GM21423 (cell line): ENCODE data around the gene GGTLC2.
"Not testable (repeated sequence)": the region's sequence is repeated elsewhere in the genome, so short reads cannot be mapped to it uniquely, and the experiment has no call there.

Experiments used
- ATAC-seq: cut with Tn5 transposase; IDR thresholded peaks from one replicate; pipeline ENCODE4 v1.9.1; 2021; ENCODE audit warnings: mild to moderate bottlenecking, moderate library complexity; ENCODE audit not compliant: unreplicated experiment

Gene GGTLC2

DNA sequence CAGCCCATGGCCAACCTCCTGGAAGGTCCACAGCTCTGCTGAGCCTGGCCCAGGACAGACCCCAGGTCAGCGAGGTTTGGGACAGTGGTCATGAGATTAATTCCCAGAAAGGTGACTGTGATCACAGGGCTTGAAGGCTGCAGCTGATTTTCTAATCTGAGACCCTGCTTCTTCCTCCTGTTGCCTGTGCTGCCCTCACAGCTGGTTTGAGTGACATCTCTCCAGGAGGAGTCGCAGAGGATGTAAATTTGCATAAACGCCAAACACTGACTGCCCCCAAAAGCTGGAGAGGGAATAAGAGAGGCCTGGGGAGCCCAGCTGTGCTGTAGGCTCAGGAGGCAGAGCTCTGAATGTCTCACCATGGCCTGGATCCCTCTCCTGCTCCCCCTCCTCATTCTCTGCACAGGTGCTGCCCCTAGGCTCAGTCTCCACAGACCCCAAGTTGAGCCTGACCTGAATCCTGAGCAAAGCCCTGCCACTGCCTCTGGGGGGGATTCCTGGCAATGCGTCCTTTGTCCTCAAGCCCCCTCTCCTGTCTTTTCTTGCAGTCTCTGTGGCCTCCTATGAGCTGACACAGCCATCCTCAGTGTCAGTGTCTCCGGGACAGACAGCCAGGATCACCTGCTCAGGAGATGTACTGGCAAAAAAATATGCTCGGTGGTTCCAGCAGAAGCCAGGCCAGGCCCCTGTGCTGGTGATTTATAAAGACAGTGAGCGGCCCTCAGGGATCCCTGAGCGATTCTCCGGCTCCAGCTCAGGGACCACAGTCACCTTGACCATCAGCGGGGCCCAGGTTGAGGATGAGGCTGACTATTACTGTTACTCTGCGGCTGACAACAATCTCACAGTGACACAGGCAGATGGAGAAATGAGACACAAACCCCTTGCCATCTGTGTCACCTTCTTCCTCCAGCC is 23.8 kb downstream of the GGTLC2 start:
- no peak for ATAC-seq

DNA sequence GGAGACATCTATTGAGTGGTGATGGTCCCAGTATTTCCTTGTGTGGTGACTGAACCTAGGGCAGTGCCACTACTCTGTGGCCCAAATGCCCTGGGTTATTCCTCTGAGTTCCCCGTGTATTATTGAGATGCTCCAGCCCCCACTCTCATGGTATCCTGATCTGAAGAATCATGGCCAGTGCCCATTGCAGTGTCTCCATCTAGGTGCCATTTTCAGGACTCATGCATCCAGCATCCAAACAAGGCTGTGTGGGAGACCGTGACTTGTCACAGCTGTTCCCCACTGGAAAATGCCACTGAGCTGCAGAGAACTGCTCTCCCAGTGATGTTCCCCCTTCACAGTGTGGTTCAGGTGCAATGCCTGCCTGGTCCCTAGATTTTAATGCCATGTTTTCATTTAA is 24.7 kb downstream of the GGTLC2 start:
- ATAC-seq, result no peak

DNA sequence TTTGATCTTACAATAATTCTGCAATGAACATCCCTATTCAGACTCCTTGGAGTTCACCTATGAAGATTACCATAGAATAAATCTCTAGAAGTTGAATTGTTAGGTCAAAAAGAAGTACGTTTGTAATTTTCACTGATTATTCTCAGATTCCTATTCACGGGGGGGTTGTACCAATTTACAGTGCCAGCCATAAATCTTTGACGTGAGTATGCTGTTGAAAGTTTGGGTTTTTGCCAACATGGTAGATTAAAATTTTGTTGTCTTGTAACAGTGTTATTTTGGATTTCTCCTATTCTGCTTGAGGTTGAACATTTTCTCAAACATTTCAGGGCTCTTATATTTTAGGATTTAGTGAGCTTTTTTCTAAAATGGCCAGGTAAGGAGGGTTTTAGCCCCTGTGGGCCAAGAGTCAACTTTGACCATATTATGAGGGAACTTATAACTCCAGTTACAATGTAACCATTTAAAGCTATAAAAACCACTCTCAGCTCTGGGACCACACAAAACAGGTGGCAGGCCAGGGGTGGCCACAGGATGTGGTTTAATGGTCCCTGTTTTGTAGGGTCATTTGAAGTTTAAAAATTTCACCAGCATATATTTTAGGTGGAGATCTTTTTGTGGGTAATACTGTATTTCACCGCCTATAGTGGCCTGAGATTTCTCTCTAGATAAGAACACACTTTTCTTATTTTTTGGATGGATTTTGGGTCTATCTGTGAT is 25.8 kb downstream of the GGTLC2 start:
- ATAC-seq, result no peak

DNA sequence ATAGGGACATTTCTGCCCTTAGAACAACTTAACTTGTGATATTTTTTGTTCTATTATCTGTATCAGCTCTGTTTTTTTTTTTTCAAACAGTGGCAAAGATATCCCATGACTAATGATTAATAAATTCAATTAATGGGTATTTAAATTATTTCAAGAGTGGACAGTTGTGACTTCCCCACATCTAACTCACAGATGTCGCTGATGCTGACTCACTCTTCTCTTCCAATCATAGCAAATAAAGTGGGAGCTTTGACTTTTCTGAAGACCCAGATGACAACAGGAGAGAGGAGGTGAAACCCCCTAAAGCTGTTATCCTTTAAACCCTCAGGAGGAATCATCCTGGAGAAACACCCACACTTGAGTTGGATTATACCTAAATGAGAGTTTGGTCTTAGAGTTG is 27.1 kb downstream of the GGTLC2 start:
- no peak for ATAC-seq

DNA sequence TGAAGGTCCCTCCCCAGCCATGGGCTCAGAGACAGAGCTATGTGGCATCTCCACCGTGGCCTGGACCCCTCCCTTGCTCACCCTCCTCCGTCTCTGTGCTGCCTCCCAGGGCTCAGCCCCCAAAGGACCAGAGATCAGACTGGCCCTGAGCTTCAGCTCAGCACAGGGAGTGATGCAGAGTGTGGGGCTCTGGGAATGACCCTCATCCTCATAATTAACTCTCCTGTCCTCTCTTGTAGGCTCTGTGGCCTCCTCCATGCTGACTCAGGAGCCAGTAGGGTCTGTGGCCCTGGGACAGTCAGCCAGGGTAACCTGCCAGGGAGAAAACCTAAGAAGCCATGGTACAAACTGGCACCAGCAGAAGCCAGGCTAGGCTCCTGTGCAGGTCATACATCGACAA is 28.7 kb downstream of the GGTLC2 start:
- no peak for ATAC-seq

DNA sequence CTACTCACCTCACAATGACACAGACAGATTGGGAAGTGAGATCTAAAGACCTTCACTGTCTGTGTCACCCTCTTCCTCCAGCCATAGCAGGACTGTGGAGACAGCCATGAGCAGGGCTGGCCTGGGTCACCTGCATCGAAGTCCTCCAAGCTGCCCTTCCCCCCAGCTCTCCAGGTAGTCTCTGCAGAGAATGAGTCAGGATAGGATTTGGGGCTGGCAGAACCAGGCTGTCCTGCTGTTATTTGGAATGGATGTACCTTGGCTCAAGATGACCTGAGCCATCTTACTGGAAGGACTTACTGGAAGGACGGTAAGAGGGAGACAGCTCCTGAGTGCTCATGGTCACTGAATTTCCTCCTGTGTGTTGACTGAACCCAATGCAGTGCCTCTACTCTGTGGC is 29.2 kb downstream of the GGTLC2 start:
- no peak for ATAC-seq

DNA sequence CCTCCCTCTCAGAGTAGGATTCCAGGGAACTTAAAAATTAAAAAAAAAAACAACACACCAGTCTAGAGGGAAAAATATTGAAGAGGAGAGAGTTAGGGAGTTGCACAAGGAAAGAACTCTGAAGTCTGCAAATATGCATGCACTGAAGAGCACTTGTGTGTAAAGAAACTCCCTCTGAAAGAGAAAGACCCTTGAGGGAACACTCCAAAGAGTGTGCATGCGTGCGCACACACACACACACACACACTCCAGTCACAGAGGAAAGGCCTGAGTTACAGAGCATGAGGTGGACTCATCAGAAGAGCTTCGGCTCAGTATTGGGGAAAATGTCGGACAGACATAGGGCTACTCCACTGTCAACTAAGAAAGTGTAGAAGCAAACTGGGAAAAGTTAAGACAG is 30.1 kb downstream of the GGTLC2 start:
- no peak for ATAC-seq

DNA sequence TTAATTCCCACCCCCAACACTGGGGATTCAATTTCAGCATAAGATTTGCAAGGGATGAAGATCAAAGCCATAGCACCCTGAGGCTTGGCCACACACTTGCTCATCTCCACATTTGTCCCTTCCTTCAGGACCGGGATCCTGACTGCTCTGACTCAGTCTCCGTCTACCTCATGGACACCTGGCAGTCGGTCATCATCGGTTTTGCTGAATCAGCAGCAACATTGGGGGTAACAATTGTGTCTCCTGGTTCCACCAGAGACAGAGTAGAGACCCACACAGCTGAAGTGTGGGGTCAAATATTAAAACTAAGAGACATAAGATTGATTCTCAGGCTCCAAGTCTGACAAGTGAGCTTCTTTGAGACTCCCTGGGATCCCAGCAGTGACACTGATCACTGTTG is 34.6 kb downstream of the GGTLC2 start:
- no peak for ATAC-seq

DNA sequence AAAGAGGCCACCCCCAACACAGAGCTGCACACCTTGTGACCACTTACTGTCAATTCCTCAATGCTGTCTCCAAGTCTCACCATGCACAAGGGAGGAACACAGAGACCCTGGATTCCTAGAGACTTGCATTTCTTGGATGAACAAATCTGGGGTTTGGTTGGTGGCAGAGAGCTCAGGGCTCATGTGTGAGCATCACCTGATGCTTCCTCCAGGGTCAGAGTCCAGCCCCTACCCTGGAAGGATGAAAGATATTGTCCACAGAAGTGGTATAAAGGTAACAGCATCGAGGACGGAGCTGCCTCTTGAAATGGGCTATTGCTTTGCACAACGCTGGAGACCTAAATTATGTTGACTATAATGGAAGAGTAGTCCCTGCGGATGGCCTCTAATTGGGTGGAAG is 36.0 kb downstream of the GGTLC2 start:
- no peak for ATAC-seq

DNA sequence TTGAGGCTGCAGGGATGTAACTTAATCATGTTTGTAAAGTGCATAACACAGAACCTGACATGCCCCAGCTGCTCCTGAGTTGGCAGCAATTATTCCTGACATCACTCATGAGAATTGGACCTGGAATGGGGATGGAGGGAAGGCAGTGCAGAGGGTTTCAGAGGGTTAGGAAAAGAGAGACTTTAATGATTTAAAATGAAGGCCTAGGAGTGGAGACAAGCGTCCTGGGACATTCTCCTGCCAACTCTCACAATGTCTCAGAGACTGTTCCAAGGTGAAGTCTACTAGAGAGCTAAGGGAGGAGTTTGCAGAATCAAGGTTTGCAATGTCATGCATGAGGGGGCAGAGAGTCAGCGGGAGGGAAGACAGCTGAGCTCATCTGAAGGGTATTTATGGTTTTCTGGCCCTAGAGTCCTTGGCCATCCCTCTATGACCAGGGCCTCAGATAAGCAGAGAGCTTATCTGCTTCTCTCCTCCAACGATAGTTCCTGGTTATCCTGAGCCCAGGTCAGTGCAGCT is 36.9 kb downstream of the GGTLC2 start:
- ATAC-seq, result no peak

DNA sequence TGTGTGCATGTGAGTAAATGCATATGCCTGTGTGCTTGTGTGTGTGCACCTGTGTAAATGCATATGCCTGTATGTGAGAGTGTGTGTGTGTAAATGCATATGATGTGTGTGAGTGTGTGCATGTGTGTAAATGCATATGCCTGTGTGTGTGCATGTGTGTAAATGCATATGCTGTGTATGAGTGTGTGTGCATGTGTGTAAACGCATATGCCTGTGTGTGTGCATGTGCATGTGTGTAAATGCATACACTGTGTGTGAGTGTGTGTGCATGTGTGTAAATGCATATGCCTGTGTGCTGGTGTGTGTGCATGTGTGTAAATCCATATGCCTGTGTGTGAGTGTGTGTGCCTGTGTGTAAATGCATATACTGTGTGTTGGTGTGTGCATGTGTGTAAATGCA is 37.8 kb downstream of the GGTLC2 start:
- no peak for ATAC-seq

DNA sequence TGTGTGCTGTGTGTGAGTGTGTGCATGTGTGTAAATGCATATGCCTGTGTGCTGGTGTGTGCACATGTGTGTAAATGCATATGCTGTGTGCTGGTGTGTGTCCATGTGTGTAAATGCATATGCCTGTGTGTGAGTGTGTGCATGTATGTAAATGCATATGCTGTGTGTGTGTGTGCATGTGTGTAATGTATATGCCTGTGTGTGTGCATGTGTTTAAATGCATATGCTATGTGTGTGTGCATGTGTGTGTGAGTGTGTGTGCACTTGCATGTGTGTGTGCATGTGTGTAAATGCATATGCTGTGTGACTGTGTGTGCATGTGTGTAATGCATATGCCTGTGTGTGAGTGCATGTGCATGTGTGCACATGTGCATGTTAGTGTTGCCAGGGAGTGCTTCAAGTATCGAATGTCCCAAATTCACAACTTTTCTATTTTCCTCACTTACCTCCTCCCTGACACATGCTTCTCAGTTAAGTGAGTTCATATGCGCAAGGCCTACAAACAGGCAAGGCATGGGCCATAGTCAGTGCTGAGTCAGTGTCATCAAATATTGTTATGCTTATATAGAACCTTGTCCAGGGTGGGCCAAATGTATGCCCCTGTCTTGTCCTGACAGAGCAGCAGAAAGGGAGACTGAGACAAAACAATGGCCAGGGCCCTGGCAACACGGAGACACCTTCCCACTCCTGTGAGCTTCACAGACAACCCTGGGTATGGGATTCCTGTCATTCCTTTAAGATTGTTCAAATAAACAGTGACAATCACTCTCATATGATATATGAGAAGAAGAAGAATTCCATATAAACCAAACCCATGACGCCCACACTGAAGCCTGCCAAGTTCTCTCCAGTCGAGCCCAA is 38.6 kb downstream of the GGTLC2 start:
- ATAC-seq, result no peak

DNA sequence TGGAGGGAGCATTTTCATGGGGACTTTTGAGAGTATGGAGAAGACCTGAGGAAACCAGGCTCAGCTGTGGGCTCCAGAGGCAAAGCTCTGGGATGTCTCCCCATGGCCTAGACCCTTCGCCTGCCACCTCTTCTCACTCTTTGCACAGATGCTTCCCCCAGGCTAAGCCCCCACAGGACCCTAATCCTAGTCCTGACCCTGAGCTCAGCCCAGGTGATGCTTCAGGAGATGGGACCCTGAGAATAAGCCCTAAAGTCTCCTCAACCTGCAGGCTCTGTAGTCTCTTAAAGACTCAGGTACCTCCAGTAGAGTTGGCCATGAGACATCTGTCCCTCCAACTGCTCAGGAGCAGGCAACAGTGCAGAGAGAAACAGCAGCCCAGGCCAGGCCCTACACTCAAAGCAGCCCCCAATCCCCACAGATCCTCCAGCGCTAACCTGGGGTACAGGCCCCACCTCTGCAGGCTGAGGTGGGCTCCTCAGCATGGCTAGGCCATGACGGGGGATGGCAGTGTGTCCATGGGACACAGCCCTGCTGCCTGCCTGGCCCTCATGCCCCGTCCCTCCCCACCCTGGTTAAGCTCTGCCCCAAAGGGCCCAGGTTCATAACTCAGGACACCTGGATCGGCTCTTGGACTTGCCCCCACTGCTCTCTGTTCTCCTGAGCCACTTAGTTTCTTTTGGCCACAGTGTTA is 39.4 kb downstream of the GGTLC2 start:
- ATAC-seq, result no peak

DNA sequence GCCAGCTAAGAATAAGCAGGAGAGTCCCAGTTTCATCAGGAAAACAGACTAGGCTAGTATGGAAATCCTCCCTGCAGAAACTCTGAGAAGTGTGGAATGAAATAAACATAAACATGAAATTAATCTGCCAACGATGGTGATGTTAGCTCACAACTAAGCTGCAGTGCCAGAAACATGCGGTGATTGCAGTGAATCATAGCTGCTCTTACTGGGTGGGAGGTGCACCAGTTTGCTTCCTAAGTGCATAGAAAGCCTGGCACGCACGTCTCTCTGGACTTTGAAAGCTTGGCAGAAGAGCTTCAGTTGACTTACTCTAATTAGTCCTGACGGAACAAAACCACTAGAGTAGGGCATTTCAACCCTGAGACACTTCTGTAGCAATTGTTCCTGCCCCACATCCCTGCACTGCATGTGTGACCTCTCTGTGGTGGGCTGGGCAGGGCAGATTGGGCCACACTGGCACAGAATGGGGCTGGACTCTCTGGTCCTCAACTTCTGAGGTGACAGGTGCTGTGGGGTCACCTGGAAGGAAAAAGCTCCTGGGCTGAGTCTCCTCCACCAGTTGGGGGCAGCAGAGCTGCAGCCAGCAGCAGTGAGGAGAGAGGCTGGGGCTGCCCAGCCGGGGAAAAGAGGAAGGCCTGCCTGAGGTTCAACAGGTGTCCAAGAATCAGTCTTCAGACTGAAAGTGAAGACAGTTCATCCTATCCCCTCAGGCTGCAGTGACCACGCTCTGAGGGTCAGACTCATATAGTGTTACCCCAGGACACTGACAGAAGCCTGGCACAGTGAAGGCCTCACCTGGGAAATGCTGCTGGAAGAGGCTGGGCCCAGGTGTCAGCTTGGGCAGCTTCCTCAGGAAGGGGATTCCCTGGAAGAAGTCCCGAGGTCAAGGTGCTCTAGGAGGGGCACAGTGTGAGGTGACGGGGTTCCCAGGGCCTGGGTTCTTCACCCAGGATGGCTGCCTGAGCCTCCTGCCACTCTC is 40.5 kb downstream of the GGTLC2 start:
- ATAC-seq, result no peak

DNA sequence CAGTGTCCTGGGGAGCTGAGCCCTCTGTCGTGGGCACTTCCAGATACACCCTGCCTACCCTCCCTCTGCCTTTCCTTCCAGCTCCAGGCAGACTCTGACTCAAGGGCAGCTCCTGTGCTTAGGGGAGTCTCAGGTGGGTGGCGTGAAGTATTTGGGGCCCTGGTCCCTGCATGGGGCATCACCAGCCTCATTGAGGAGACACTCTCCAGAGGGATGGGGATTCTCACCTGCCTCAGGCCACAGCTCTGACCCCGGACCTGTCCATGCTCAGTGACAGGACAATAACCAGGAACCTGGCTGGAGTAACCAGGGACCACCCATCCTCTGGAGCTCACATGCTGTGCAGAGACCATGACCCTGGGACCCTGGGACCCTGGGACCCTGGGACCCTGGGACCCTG is 41.2 kb downstream of the GGTLC2 start:
- no peak for ATAC-seq

DNA sequence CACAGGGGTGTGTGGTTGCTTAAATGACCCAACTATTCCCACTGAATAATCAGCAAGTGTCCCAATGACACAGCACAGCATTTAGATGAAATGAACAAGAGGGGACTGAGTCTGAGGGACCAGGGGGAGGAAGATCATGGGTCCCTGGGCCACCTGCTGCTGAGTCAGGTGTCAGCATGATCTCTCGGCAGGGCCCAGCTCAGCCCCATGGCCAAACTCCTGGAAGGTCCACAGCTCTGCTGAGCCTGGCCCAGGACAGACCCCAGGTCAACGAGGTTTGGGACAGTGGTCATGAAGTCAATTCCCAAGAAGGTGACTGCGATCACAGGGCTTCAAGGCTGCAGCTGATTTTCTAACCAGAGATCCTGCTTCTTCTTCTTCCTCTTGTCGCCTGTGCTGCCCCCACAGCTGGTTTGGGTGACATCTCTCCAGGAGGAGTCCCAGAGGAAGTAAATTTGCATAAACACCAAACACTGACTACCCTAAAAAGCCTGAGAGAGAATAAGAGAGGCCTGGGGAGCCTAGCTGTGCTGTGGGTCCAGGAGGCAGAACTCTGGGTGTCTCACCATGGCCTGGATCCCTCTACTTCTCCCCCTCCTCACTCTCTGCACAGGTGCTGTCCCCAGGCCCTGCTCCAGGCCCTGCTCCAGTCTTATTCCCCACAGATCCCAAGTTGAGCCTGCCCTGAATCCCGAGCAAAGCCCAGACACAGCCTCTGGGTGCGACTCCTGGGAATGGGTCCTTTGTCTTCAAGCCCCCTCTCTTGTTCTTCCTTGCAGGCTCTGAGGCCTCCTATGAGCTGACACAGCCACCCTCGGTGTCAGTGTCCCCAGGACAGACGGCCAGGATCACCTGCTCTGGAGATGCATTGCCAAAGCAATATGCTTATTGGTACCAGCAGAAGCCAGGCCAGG is 42.0 kb downstream of the GGTLC2 start:
- ATAC-seq, result not testable (repeated sequence)

DNA sequence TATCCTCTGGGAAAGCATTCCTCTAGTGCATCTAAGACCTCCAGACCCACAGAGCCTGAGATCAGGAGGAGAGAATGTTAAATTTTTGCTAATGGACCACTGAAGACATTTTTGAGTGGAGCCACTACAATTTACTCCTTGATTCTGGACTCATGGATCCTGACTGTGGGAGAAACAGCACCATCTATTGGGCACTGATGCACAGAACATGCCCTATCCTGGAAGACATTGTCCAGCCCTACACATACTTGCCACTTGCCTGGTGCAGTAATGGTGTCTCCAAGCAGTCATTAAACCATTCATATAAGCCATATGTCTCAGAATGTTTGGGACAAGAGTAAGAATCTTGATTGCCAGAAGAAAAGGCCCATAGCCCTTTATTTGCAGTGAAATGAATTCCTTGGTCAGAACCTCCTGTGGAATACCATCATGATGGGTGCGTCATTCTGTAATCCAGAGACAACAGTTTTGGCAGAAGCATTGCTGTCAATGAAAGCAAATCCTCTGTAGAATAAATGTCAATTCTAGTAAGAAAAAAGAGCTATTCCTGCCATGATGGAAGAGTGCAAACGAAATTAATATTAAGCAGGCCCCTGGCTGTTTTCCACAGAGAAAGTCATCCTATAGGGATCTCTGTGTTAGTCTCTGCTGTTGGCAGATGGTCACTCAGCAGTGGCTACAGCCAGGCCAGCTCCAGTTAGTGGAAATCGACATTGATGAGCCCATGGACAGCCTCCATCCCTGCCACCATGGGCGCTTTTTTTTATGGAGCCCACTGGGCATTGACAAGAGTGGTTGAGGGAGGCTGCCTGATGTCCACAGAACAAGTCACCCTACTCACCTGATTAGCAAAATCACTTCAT is 43.5 kb downstream of the GGTLC2 start:
- ATAC-seq, result no peak
